HepG2 (cell line): ENCODE measurements around the gene SLC23A2. TPM values are rescaled to one million over a fixed set of nuclear protein-coding genes. Genes with fewer than 3 reads are reported as not detected.

Source experiments
- DPF2 ChIP-seq: sonication (generic); formaldehyde crosslinking; IDR thresholded peaks from 2 replicates; pipeline ENCODE4 v1.4.0; 2020; ENCODE audit warnings: mild to moderate bottlenecking, low read depth, missing genetic modification reagents, borderline replicate concordance
- ELF3 ChIP-seq: IDR thresholded peaks from 2 replicates; pipeline ENCODE4 v1.6.1; 2016; ENCODE audit warnings: missing genetic modification reagents, missing compliant biosample characterization
- EP300 ChIP-seq, 3 experiments: sonication (generic) in 1 of 3; formaldehyde crosslinking in 1 of 3; IDR thresholded peaks; 2 replicates each; pipeline versions ENCODE4 v1.5.1 to v1.6.1; 2011 to 2020; ENCODE audit warnings: low read depth in 2 of 3, low read length in 2 of 3, borderline replicate concordance in 1 of 3, improper control_type of control experiment in 1 of 3, mild to moderate bottlenecking in 1 of 3, missing genetic modification reagents in 1 of 3, moderate library complexity in 1 of 3
- GABPB1 ChIP-seq: IDR thresholded peaks from 2 replicates; pipeline ENCODE4 v1.6.1; 2016; ENCODE audit warnings: mild to moderate bottlenecking, missing genetic modification reagents, moderate library complexity, missing compliant biosample characterization
- HDAC1 ChIP-seq: sonication (generic); formaldehyde crosslinking; IDR thresholded peaks from 2 replicates; pipeline ENCODE4 v1.5.1; 2020; ENCODE audit warnings: mild to moderate bottlenecking, missing genetic modification reagents
- HOMEZ ChIP-seq: IDR thresholded peaks from 2 replicates; pipeline ENCODE4 v1.6.1; 2016; ENCODE audit warnings: low read depth
- JUN ChIP-seq: sonication (generic); formaldehyde crosslinking; IDR thresholded peaks from 2 replicates; pipeline ENCODE4 v1.4.0; 2020; ENCODE audit warnings: mild to moderate bottlenecking, missing genetic modification reagents
- MIER2 ChIP-seq: IDR thresholded peaks from 2 replicates; pipeline ENCODE4 v1.6.1; 2016; ENCODE audit warnings: missing biosample characterization, missing genetic modification reagents
- NR2F6 ChIP-seq, 2 experiments: IDR thresholded peaks; 2 replicates each; pipeline ENCODE4 v1.6.1; 2016; ENCODE audit warnings: antibody characterized with exemption in 1 of 2, mild to moderate bottlenecking in 1 of 2
- PHF20 ChIP-seq: sonication (generic); formaldehyde crosslinking; IDR thresholded peaks from 2 replicates; pipeline ENCODE4 v1.5.0; 2020; ENCODE audit warnings: mild to moderate bottlenecking, missing genetic modification reagents
- PHF5A ChIP-seq: IDR thresholded peaks from one replicate; pipeline ENCODE4 v1.6.1; 2018; ENCODE audit warnings: low read depth, missing genetic modification reagents; ENCODE audit not compliant: unreplicated experiment
- SMAD3 ChIP-seq: sonication (generic); formaldehyde crosslinking; IDR thresholded peaks from 2 replicates; pipeline ENCODE4 v1.4.0; 2020; ENCODE audit warnings: missing genetic modification reagents
- SNAPC2 ChIP-seq: sonication (generic); formaldehyde crosslinking; IDR thresholded peaks from 2 replicates; pipeline ENCODE4 v1.8.1; 2022; ENCODE audit warnings: mild to moderate bottlenecking, missing genetic modification reagents
- SP4 ChIP-seq: sonication (generic); formaldehyde crosslinking; IDR thresholded peaks from 2 replicates; pipeline ENCODE4 v1.8.1; 2023; ENCODE audit warnings: mild to moderate bottlenecking, missing genetic modification reagents
- SRY ChIP-seq: sonication (generic); formaldehyde crosslinking; IDR thresholded peaks from 2 replicates; pipeline ENCODE4 v1.8.0; 2022; ENCODE audit warnings: mild to moderate bottlenecking, missing genetic modification reagents
- TBX3 ChIP-seq: fragments of 450-650 bp; IDR thresholded peaks from 2 replicates; pipeline ENCODE4 v1.6.1; 2017; ENCODE audit warnings: antibody characterized with exemption, mild to moderate bottlenecking, inconsistent platforms, borderline replicate concordance
- TP53 ChIP-seq: sonication (generic); formaldehyde crosslinking; conservative IDR thresholded peaks from 2 replicates; pipeline ENCODE4 v1.4.0; 2020; ENCODE audit warnings: missing genetic modification reagents
- XBP1 ChIP-seq: sonication (generic); formaldehyde crosslinking; IDR thresholded peaks from 2 replicates; pipeline ENCODE4 v1.5.0; 2020; ENCODE audit warnings: missing genetic modification reagents
- ZFP36L1 ChIP-seq: sonication (generic); formaldehyde crosslinking; IDR thresholded peaks from 2 replicates; pipeline ENCODE4 v1.8.0; 2022; ENCODE audit warnings: mild to moderate bottlenecking, missing genetic modification reagents, moderate library complexity
- ZGPAT ChIP-seq: IDR thresholded peaks from 2 replicates; pipeline ENCODE4 v1.6.1; 2016; ENCODE audit warnings: mild to moderate bottlenecking
- ZNF34 ChIP-seq: sonication (generic); formaldehyde crosslinking; IDR thresholded peaks from 2 replicates; pipeline ENCODE4 v1.4.0; 2020; ENCODE audit warnings: mild to moderate bottlenecking, missing genetic modification reagents, borderline replicate concordance
- ZNF768 ChIP-seq: sonication (generic); formaldehyde crosslinking; IDR thresholded peaks from 2 replicates; pipeline ENCODE4 v1.4.0; 2020; ENCODE audit warnings: missing genetic modification reagents
- polyA plus RNA-seq, 8 experiments: library from polyadenylated mRNA; depleted of rRNA in 3 of 8; stranded (reverse) in 7 of 8; unstranded in 1 of 8; fragments of >200 nt; fragmentation: Illumina TruSeq in 4 of 8; extraction: Trizol in 4 of 8; gene quantifications; 2 replicates each; pipeline versions ENCODE4 v1.2.1 to v1.2.3, GENCODE V29; 2011 to 2016; ENCODE audit warnings: low read depth in 4 of 8, missing spikeins in 1 of 8, mixed read lengths in 1 of 8; ENCODE audit not compliant: insufficient read depth in 1 of 8
- total RNA-seq, 5 experiments: library from RNA; depleted of rRNA; stranded (reverse); fragments of >200 nt; fragmentation: Illumina TruSeq; extraction: Trizol; gene quantifications; 2 replicates each; pipeline ENCODE4 v1.2.3, GENCODE V29; 2016; ENCODE audit warnings: low read depth in 1 of 5
- TF ChIP-seq, protein P1 (sequence below): sonication (generic); formaldehyde crosslinking; IDR thresholded peaks from 2 replicates; pipeline ENCODE4 v1.5.0; 2020; ENCODE audit warnings: missing genetic modification reagents
- TF ChIP-seq, protein P2 (sequence below): sonication (generic); formaldehyde crosslinking; IDR thresholded peaks from 2 replicates; pipeline ENCODE4 v1.4.0; 2020; ENCODE audit warnings: missing genetic modification reagents

SLC23A2 gene
- total and polyA plus RNA-seq, 2 of the 13 experiments (the other 11 are each of a cell fraction or from before 2014, with no cell fraction given) = 42.2 to 51.2 TPM

DNA sequence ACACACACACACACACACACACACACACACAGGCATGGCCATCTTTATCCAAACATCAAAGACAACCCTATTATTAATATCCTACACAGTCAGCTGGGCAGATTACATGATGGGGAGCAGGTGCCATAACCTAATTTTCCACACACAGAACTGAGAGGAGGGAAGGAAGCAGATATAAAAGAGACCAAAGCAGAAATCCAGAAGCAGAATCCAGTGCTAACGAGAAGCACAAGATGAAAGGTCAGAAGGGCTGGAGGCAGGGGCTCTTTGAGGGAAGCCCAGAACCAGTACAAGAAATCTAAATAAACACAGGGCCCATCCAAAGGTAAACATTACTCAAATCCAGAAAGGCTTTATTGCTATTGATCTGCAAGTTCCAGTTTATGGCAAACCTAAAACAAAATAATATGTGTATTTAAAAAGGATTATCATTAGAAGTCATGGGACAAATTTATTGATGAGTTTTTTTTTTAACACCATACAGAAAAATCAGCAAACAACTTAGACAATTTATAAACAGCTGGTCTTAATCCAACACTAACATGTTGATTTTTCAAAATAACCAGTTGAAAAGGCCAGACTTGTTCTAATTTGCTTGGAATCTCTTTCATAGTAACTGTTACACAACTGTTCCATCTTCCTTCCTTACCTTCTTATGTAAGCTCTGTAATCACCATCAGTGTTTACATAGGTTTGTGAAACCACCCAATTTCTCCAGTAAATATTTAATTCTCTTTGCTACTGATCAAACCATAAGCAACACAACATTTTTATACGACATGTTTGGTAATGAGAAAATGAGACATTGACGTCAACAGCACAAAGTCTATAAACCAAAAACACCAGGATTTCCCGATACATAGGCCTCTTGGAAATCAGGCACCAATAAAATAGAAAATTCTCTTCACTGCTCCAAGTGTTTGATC lies 34.2 kb downstream of the SLC23A2 start (continued):
- TF ChIP-seq ZNF34 (CRISPR knock-in tag) = peak; percentile 79; the same call in 1 of the 2 replicates
- no peak for TF ChIP-seq SP4 (CRISPR knock-in tag)
- TF ChIP-seq MIER2 (CRISPR knock-in tag) = peak; percentile 49; the same call in 1 of the 2 replicates
- peak; percentile 62; the same call in 1 of the 2 replicates for TF ChIP-seq ZFP36L1 (CRISPR knock-in tag)
- peak; percentile 96 for TF ChIP-seq SMAD3
- peak; percentile 95 for TF ChIP-seq ZGPAT (CRISPR knock-in tag)
- TF ChIP-seq HDAC1 (CRISPR knock-in tag) = peak; percentile 64; the same call in 1 of the 2 replicates
- TF ChIP-seq JUN (CRISPR knock-in tag) = 0 out of 2 replicates have a peak, but pooled peaks have one; percentile 8
- no peak for TF ChIP-seq PHF20
- TF ChIP-seq SNAPC2 (CRISPR knock-in tag) = no peak
- TF ChIP-seq DPF2 (CRISPR knock-in tag) = peak; percentile 94
- TF ChIP-seq EP300 (IDR thresholded peaks at IDR 0.05; ENCODE audit: low read depth in 2 of 2, low read length in 2 of 2) = peak; percentile 14 to 95; a peak in 2 of 4 replicates
- TF ChIP-seq EP300 (CRISPR knock-in tag; IDR thresholded peaks at IDR 0.05; ENCODE audit: borderline replicate concordance) = peak; percentile 51; the same call in 1 of the 2 replicates
- TF ChIP-seq TBX3 = peak; percentile 40; the same call in 1 of the 2 replicates
- TF ChIP-seq XBP1 = no peak
- TF ChIP-seq SRY (CRISPR knock-in tag) = no peak
- no peak for TF ChIP-seq PHF5A (CRISPR knock-in tag)
- TF ChIP-seq ZNF768 = no peak
- peak; percentile 26; the same call in 1 of the 2 replicates for TF ChIP-seq TP53
- no peak for TF ChIP-seq GABPB1
- peak; percentile 56 for TF ChIP-seq HOMEZ (CRISPR knock-in tag)
- TF ChIP-seq ELF3 (CRISPR knock-in tag) = peak; percentile 89
- TF ChIP-seq NR2F6 (IDR thresholded peaks at IDR 0.05) = peak; percentile 85
- peak; percentile 87 for TF ChIP-seq NR2F6 (CRISPR knock-in tag; IDR thresholded peaks at IDR 0.05)
- TF ChIP-seq, protein P1, sequence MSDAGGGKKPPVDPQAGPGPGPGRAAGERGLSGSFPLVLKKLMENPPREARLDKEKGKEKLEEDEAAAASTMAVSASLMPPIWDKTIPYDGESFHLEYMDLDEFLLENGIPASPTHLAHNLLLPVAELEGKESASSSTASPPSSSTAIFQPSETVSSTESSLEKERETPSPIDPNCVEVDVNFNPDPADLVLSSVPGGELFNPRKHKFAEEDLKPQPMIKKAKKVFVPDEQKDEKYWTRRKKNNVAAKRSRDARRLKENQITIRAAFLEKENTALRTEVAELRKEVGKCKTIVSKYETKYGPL = peak; percentile 100
- TF ChIP-seq, protein P2, sequence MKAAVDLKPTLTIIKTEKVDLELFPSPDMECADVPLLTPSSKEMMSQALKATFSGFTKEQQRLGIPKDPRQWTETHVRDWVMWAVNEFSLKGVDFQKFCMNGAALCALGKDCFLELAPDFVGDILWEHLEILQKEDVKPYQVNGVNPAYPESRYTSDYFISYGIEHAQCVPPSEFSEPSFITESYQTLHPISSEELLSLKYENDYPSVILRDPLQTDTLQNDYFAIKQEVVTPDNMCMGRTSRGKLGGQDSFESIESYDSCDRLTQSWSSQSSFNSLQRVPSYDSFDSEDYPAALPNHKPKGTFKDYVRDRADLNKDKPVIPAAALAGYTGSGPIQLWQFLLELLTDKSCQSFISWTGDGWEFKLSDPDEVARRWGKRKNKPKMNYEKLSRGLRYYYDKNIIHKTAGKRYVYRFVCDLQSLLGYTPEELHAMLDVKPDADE (CRISPR knock-in tag) = 0 out of 2 replicates have a peak, but pooled peaks have one; percentile 60
